MM.1S (cell line): ENCODE data around the gene TRIAP1.

ENCODE experiments used
- DNase-seq: peaks from one replicate; pipeline ENCODE4 v3.0.0-alpha.2; 2015
- H2AFZ ChIP-seq: fragments of 300-600 bp; sonication (generic); 2 replicates; pipeline ENCODE4 v1.6.0; 2016; ENCODE audit warnings: antibody characterized with exemption, low read length
- H3F3A ChIP-seq: fragments of 300-600 bp; sonication (generic); 2 replicates; pipeline ENCODE4 v1.6.1; 2016; ENCODE audit warnings: mild to moderate bottlenecking, antibody characterized with exemption, low read length, moderate library complexity, mixed read lengths; ENCODE audit not compliant: insufficient read depth
- H3K27ac ChIP-seq: fragments of 300-600 bp; sonication (generic); 2 replicates; pipeline ENCODE4 v1.5.1; 2016; ENCODE audit warnings: mild to moderate bottlenecking, low read length
- H3K27me3 ChIP-seq: fragments of 300-600 bp; sonication (generic); replicated peaks from 2 replicates; pipeline ENCODE4 v1.6.0; 2016; ENCODE audit warnings: low read length; ENCODE audit not compliant: insufficient read depth
- H3K36me3 ChIP-seq: fragments of 300-600 bp; sonication (generic); replicated peaks from 2 replicates; pipeline ENCODE4 v1.6.1; 2016; ENCODE audit warnings: mild to moderate bottlenecking, low read length, mixed read lengths; ENCODE audit not compliant: insufficient read depth
- H3K4me1 ChIP-seq: fragments of 300-600 bp; sonication (generic); 2 replicates; pipeline ENCODE4 v1.6.1; 2016; ENCODE audit warnings: low read length, mixed read lengths
- H3K4me2 ChIP-seq: fragments of 300-600 bp; sonication (generic); 2 replicates; pipeline ENCODE4 v1.6.0; 2016; ENCODE audit warnings: low read depth, low read length
- H3K4me3 ChIP-seq: fragments of 300-600 bp; sonication (generic); 2 replicates; pipeline ENCODE4 v1.5.1; 2016; ENCODE audit warnings: low read length, mixed read lengths
- H3K79me2 ChIP-seq: fragments of 300-600 bp; sonication (generic); 2 replicates; pipeline ENCODE4 v1.6.1; 2016; ENCODE audit warnings: mixed run types, low read length, mixed read lengths
- H3K9ac ChIP-seq: fragments of 300-600 bp; sonication (generic); 2 replicates; pipeline ENCODE4 v1.6.1; 2016; ENCODE audit warnings: low read length, mixed read lengths
- H3K9me2 ChIP-seq: fragments of 300-600 bp; sonication (generic); replicated peaks from 2 replicates; pipeline ENCODE4 v1.6.1; 2016; ENCODE audit warnings: mild to moderate bottlenecking, low read length, mixed read lengths; ENCODE audit not compliant: insufficient read depth
- H3K9me3 ChIP-seq: fragments of 300-600 bp; sonication (generic); replicated peaks from 2 replicates; pipeline ENCODE4 v1.6.1; 2016; ENCODE audit warnings: mild to moderate bottlenecking, low read length, mixed read lengths; ENCODE audit not compliant: insufficient read depth
- H4K20me1 ChIP-seq: fragments of 300-600 bp; sonication (generic); 2 replicates; pipeline ENCODE4 v1.6.1; 2016; ENCODE audit warnings: mild to moderate bottlenecking, low read length, moderate library complexity, mixed read lengths; ENCODE audit not compliant: insufficient read depth
- CTCF ChIP-seq: fragments of 300-600 bp; sonication (generic); IDR thresholded peaks from 2 replicates; pipeline ENCODE4 v1.5.1; 2016; ENCODE audit warnings: antibody characterized with exemption, low read length, mixed read lengths
- EZH2 ChIP-seq: fragments of 300-600 bp; sonication (generic); optimal IDR thresholded peaks from 2 replicates; pipeline ENCODE3; 2017; ENCODE audit warnings: low read depth, mild to moderate bottlenecking, antibody characterized with exemption, low read length, mixed read lengths
- EZH2phosphoT487 ChIP-seq: fragments of 300-600 bp; sonication (generic); IDR thresholded peaks from 2 replicates; pipeline ENCODE4 v1.6.1; 2018; ENCODE audit warnings: antibody characterized with exemption, low read length

The TRIAP1 gene

GRCh38 chr12:120457133-120457532 is 10.9 kb upstream of the TRIAP1 start:
- H3K27ac ChIP-seq = no peak overlapping the region
- no peak overlapping the region for H3K9ac ChIP-seq
- no peaks in the 10 kb centered on the region for H3K9me3 ChIP-seq
- no peak overlapping the region for H2AFZ ChIP-seq
- TF ChIP-seq CTCF = no peak; the same call in 1 of the 2 replicates
- no peak for TF ChIP-seq EZH2
- no peak for TF ChIP-seq EZH2phosphoT487
- DNase-seq = no peak
- H4K20me1 ChIP-seq = no peaks in the 10 kb centered on the region
- H3F3A ChIP-seq = peaks cover 3% of the 10 kb centered on the region; the same call in 1 of the 2 replicates
- no peaks in the 10 kb centered on the region for H3K9me2 ChIP-seq
- no peaks in the 10 kb centered on the region for H3K4me1 ChIP-seq
- no peaks in the 10 kb centered on the region for H3K27me3 ChIP-seq
- H3K4me3 ChIP-seq = no peak overlapping the region
- H3K79me2 ChIP-seq = 0 out of 2 replicates have a peak, but pooled peaks cover 7% of the 10 kb centered on the region
- H3K36me3 ChIP-seq = no peaks in the 10 kb centered on the region
- H3K4me2 ChIP-seq = no peak overlapping the region

GRCh38 chr12:120455302-120455701 is 9.1 kb upstream of the TRIAP1 start:
- H3K9ac ChIP-seq = no peak overlapping the region
- H3K36me3 ChIP-seq = no peaks in the 10 kb centered on the region
- DNase-seq = no peak
- no peaks in the 10 kb centered on the region for H3K9me3 ChIP-seq
- no peaks in the 10 kb centered on the region for H3K4me1 ChIP-seq
- H2AFZ ChIP-seq = no peak overlapping the region
- H3K4me3 ChIP-seq = no peak overlapping the region
- peaks cover 11% of the 10 kb centered on the region for H3K79me2 ChIP-seq
- H3K27me3 ChIP-seq = no peaks in the 10 kb centered on the region
- no peak overlapping the region for H3K27ac ChIP-seq
- H3K9me2 ChIP-seq = no peaks in the 10 kb centered on the region
- no peak overlapping the region for H3K4me2 ChIP-seq
- H4K20me1 ChIP-seq = no peaks in the 10 kb centered on the region
- no peak for TF ChIP-seq EZH2phosphoT487
- TF ChIP-seq CTCF = no peak
- H3F3A ChIP-seq = peaks cover 3% of the 10 kb centered on the region; the same call in 1 of the 2 replicates

- peaks cover 3% of the 10 kb centered on the region; the same call in 1 of the 2 replicates for H3F3A ChIP-seq
- H3K27ac ChIP-seq = peak overlapping the region; percentile 25; the same call in 1 of the 2 replicates
- no peaks in the 10 kb centered on the region for H3K4me1 ChIP-seq
- peaks cover 20% of the 10 kb centered on the region for H3K79me2 ChIP-seq
- no peak overlapping the region for H3K4me3 ChIP-seq
- no peaks in the 10 kb centered on the region for H3K9me3 ChIP-seq
- no peak overlapping the region for H2AFZ ChIP-seq
- DNase-seq = peak; percentile 58
- no peak overlapping the region for H3K9ac ChIP-seq
- no peaks in the 10 kb centered on the region for H3K9me2 ChIP-seq
- no peak for TF ChIP-seq EZH2
- TF ChIP-seq CTCF = peak; percentile 60
- TF ChIP-seq EZH2phosphoT487 = no peak
- no peaks in the 10 kb centered on the region for H4K20me1 ChIP-seq
- H3K4me2 ChIP-seq = no peak overlapping the region
- no peaks in the 10 kb centered on the region for H3K36me3 ChIP-seq
- no peaks in the 10 kb centered on the region for H3K27me3 ChIP-seq
Observed at GRCh38 chr12:120453977-120454376, 7.8 kb upstream of the TRIAP1 start.
